Bronchial epithelial cell (primary cell): ENCODE measurements around the gene EMP2. TPM values are rescaled to one million over a fixed set of nuclear protein-coding genes. Genes with fewer than 3 reads are reported as not detected.

ENCODE experiments used
- DNase-seq: peaks from one replicate; pipeline ENCODE4 v3.0.0-alpha.2; 2010; ENCODE audit warnings: low read depth
- FAIRE-seq: peaks from 2 replicates; lab custom pipeline; 2011; peaks lifted over from hg19 to GRCh38; lab: Jason Lieb, UNC
- H3K27me3 ChIP-seq: 2 replicates; pipeline ENCODE4 v1.5.1; 2011; ENCODE audit warnings: low read length; ENCODE audit not compliant: control insufficient read depth, insufficient read depth
- H3K36me3 ChIP-seq: 2 replicates; pipeline ENCODE4 v1.5.1; 2011; ENCODE audit warnings: low read length; ENCODE audit not compliant: control insufficient read depth, insufficient read depth
- H3K4me3 ChIP-seq: 2 replicates; pipeline ENCODE4 v1.5.1; 2011; ENCODE audit warnings: mild to moderate bottlenecking, low read depth, low read length, control low read depth
- CTCF ChIP-seq: IDR thresholded peaks from 2 replicates; pipeline ENCODE4 v1.5.1; 2011; ENCODE audit warnings: mild to moderate bottlenecking, moderate library complexity, low read length, control low read depth, inconsistent platforms; ENCODE audit not compliant: insufficient read depth, severe bottlenecking
- total RNA-seq: library from RNA; depleted of rRNA; stranded (reverse); fragments of >200 nt; gene quantifications from 2 replicates; pipeline ENCODE4 v1.2.1, GENCODE V29; 2014

EMP2 gene
- total RNA-seq, 1 donor from 2014 or later: 15.5 TPM

GRCh38 chr16:10557750-10558149, 22.6 kb downstream of the EMP2 start:
- Histone ChIP-seq H3K36me3 (peaks cover 8% of the 10 kb centered on the region), H3K27me3 (no peaks in the 10 kb centered on the region), H3K4me3 (no peak overlapping the region)
- no peak for FAIRE-seq
- DNase-seq: no peak
- no peak for TF ChIP-seq CTCF

GRCh38 chr16:10556236-10556635, 24.2 kb downstream of the EMP2 start:
- TF ChIP-seq CTCF: no peak
- H3K27me3 ChIP-seq: no peaks in the 10 kb centered on the region
- FAIRE-seq: no peak
- peaks cover 8% of the 10 kb centered on the region for H3K36me3 ChIP-seq
- no peak for DNase-seq
- H3K4me3 ChIP-seq: no peak overlapping the region

- no peaks in the 10 kb centered on the region for H3K27me3 ChIP-seq
- H3K4me3 ChIP-seq: no peak overlapping the region
- TF ChIP-seq CTCF: no peak
- H3K36me3 ChIP-seq: peaks cover 6% of the 10 kb centered on the region
- FAIRE-seq (no peak), DNase-seq (no peak)
Observed at GRCh38 chr16:10554569-10554968, 25.8 kb downstream of the EMP2 start.

GRCh38 chr16:10552998-10553491, 27.4 kb downstream of the EMP2 start:
- Histone ChIP-seq H3K36me3 (peaks cover 5% of the 10 kb centered on the region), H3K27me3 (no peaks in the 10 kb centered on the region), H3K4me3 (no peak overlapping the region)
- DNase-seq (no peak), FAIRE-seq (no peak)
- no peak for TF ChIP-seq CTCF

GRCh38 chr16:10552281-10552680, 28.1 kb downstream of the EMP2 start:
- H3K4me3 ChIP-seq: no peak overlapping the region
- no peaks in the 10 kb centered on the region for H3K27me3 ChIP-seq
- H3K36me3 ChIP-seq: peaks cover 6% of the 10 kb centered on the region
- no peak for FAIRE-seq
- DNase-seq: no peak
- no peak for TF ChIP-seq CTCF

- no peak for TF ChIP-seq CTCF
- Histone ChIP-seq H3K4me3 (no peak overlapping the region), H3K36me3 (peaks cover 8% of the 10 kb centered on the region), H3K27me3 (no peaks in the 10 kb centered on the region)
- no peak for DNase-seq
- no peak for FAIRE-seq
Observed at GRCh38 chr16:10551881-10552280, 28.5 kb downstream of the EMP2 start.
